ENCODE data around the gene RYR3. TPM values are rescaled to one million over a fixed set of nuclear protein-coding genes. Genes with fewer than 3 reads are reported as not detected.

The RYR3 gene
- total RNA-seq, 1 experiment from 2014 or later: not detected

DNA sequence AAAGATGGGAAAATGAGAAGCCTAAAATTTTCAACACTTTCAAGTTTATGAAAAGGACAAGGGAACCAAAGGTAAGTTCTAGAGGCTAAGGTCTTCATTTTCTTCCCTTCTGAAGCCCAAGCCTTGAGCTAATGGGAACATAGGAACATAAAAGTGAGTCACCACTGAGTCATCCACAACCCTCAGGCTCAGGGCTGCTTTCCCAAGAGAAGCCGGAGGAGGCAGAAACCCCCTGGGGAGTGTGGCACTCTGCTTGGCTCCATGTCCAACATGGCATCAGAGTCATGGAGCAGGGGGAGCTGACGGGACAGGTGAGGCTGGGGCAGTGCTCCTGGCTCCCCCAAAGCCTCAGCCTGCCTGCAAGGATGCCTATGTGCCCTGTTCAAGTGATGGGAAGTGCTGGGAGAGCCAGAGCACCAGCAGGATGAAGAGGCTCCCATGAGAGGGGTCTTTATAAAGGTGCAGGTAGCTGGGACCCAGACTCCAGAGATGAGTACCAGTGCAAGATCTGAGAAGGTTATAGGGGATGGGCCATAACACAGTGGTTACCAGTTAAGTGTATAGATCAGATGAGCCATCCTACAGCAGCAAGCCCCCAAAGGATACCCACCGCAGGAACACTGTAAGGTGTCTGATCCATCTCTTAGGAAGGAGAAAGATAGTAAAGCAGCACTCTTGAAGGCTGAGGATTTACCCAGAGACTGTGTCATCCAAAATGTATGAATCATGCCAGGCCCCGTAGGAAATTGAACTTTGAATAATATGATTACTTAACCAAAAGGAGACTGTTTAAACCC is 31.8 kb upstream of the RYR3 start:
- Histone ChIP-seq H3K36me3 (ENCODE audit: insufficient read depth, low read length, poor library complexity, severe bottlenecking) (no peaks in the 10 kb centered on the region), H3K4me3 (ENCODE audit: low read depth, low read length, poor library complexity, severe bottlenecking) (no peak overlapping the region), H3K9me3 (ENCODE audit: low read depth, low read length, poor library complexity, severe bottlenecking) (no peaks in the 10 kb centered on the region), H3K4me1 (ENCODE audit: insufficient read depth, low read length, poor library complexity, severe bottlenecking) (no peaks in the 10 kb centered on the region), H3K27ac (ENCODE audit: low read depth, low read length, poor library complexity, severe bottlenecking) (no peak overlapping the region), H3K27me3 (replicated peaks; ENCODE audit: insufficient read depth, low read depth, low read length, poor library complexity) (no peaks in the 10 kb centered on the region)
- POLR2A ChIA-PET (ENCODE audit: low non-redundant PET): no interaction called here
- TF ChIP-seq, protein P1, sequence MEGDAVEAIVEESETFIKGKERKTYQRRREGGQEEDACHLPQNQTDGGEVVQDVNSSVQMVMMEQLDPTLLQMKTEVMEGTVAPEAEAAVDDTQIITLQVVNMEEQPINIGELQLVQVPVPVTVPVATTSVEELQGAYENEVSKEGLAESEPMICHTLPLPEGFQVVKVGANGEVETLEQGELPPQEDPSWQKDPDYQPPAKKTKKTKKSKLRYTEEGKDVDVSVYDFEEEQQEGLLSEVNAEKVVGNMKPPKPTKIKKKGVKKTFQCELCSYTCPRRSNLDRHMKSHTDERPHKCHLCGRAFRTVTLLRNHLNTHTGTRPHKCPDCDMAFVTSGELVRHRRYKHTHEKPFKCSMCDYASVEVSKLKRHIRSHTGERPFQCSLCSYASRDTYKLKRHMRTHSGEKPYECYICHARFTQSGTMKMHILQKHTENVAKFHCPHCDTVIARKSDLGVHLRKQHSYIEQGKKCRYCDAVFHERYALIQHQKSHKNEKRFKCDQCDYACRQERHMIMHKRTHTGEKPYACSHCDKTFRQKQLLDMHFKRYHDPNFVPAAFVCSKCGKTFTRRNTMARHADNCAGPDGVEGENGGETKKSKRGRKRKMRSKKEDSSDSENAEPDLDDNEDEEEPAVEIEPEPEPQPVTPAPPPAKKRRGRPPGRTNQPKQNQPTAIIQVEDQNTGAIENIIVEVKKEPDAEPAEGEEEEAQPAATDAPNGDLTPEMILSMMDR (conservative IDR thresholded peaks at IDR 0.05; ENCODE audit: low read depth, low read length): no peak
- no peak for TF ChIP-seq EZH2 (IDR thresholded peaks at IDR 0.05; ENCODE audit: borderline replicate concordance, low read depth, low read length, poor library complexity, severe bottlenecking)
- intact Hi-C loops (cut with micrococcal nuclease; ENCODE audit: unreplicated experiment): no loop called here
- no TSS peak for BruUV-seq (replicated peaks)
- peak; percentile 68 for DNase-seq (ENCODE audit: low spot score)
- CTCF ChIA-PET: interaction anchor here (1.2 to 1.4 kb wide), 2 partner anchors 13 to 422 kb away, joined by 3 to 4 read pairs; no protein-coding TSS in a partner anchor

DNA sequence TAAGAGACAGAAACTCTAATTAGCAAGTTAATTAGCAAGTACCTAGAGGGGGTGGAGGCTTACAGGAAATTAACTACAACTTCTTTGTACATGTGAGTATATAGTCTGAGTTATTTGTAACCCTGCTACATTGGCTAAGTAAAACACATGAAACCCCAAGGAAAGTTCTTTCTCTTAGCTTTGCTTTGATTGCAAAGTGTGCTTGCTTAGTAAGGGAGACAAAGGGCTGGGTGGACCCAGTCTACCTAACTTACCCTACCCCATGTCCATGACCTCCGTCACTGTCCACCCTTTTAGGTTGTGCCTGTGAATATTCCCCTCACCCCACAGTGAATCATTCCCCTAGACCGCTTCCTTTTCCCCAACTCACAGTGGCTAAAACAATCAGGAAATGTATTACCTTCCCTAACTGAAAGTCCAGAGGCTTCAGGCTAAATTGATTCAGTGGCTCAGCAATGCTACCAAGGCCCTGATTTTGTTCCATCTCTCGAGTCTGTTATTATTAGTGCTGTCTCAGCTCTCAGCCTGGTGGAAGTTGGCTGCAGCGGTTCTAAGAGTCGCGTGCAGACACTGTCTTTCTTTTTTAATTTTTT is 31.1 kb upstream of the RYR3 start:
- H3K27ac ChIP-seq (ENCODE audit: low read depth, low read length, poor library complexity, severe bottlenecking): no peak overlapping the region
- no peak overlapping the region for H3K4me3 ChIP-seq (ENCODE audit: low read depth, low read length, poor library complexity, severe bottlenecking)
- H3K9me3 ChIP-seq (ENCODE audit: low read depth, low read length, poor library complexity, severe bottlenecking): no peaks in the 10 kb centered on the region
- no peaks in the 10 kb centered on the region for H3K36me3 ChIP-seq (ENCODE audit: insufficient read depth, low read length, poor library complexity, severe bottlenecking)
- ChIA-PET CTCF (no interaction called here), POLR2A (ENCODE audit: low non-redundant PET) (no interaction called here)
- BruUV-seq (replicated peaks): no TSS peak
- H3K4me1 ChIP-seq (ENCODE audit: insufficient read depth, low read length, poor library complexity, severe bottlenecking): no peaks in the 10 kb centered on the region
- intact Hi-C loops (cut with micrococcal nuclease; ENCODE audit: unreplicated experiment): no loop called here
- DNase-seq (ENCODE audit: low spot score): no peak
- TF ChIP-seq, protein P1 (conservative IDR thresholded peaks at IDR 0.05; ENCODE audit: low read depth, low read length): no peak
- no peak for TF ChIP-seq EZH2 (IDR thresholded peaks at IDR 0.05; ENCODE audit: borderline replicate concordance, low read depth, low read length, poor library complexity, severe bottlenecking)
- no peaks in the 10 kb centered on the region for H3K27me3 ChIP-seq (replicated peaks; ENCODE audit: insufficient read depth, low read depth, low read length, poor library complexity)

DNA sequence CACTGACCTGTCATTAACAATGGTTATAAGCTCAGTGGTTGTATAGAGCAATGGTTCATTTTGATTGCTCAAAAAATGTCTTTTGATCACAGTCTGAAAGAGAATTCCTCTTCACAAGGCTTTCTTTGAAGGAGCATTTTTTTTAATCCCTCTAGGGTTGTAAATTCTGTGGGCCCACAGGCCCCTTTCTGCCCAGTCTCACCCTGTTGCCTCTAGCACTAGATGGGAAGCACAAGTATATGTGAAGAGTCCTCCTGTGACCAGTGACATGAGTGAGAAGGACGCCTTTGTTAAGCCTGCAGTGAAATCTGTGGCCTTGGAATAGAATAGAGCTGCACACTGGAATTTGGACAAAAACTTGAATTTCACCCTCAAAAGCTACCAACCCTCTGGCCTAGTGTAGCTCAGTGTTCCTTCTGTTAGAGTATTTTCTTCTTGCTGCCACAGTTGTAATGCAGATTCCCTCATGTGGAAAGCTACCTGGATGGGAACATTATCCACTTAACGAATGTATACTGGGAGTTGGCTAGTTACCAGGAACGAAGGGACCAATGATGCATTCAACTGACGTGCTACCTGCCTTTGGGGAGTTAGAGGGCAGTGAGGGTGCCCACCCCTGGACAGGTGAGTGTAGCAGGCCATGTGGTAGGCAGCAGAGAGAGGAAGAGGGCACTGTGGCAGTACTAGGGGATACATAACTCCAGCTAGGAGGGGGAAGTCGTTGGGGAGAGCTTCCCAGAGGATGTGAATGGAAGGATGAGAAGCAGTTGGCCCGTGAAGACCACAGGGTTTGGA is 28.3 kb upstream of the RYR3 start:
- H3K27me3 ChIP-seq (replicated peaks; ENCODE audit: insufficient read depth, low read depth, low read length, poor library complexity): no peaks in the 10 kb centered on the region
- ChIA-PET CTCF (no interaction called here), POLR2A (ENCODE audit: low non-redundant PET) (no interaction called here)
- intact Hi-C loops (cut with micrococcal nuclease; ENCODE audit: unreplicated experiment): no loop called here
- no peak overlapping the region for H3K4me3 ChIP-seq (ENCODE audit: low read depth, low read length, poor library complexity, severe bottlenecking)
- no peaks in the 10 kb centered on the region for H3K36me3 ChIP-seq (ENCODE audit: insufficient read depth, low read length, poor library complexity, severe bottlenecking)
- no peak for DNase-seq (ENCODE audit: low spot score)
- H3K4me1 ChIP-seq (ENCODE audit: insufficient read depth, low read length, poor library complexity, severe bottlenecking): no peaks in the 10 kb centered on the region
- TF ChIP-seq, protein P1 (conservative IDR thresholded peaks at IDR 0.05; ENCODE audit: low read depth, low read length): no peak
- no peak for TF ChIP-seq EZH2 (IDR thresholded peaks at IDR 0.05; ENCODE audit: borderline replicate concordance, low read depth, low read length, poor library complexity, severe bottlenecking)
- no TSS peak for BruUV-seq (replicated peaks)
- no peaks in the 10 kb centered on the region for H3K9me3 ChIP-seq (ENCODE audit: low read depth, low read length, poor library complexity, severe bottlenecking)
- H3K27ac ChIP-seq (ENCODE audit: low read depth, low read length, poor library complexity, severe bottlenecking): no peak overlapping the region

All from A673 (cell line).